Activated CD4-positive, alpha-beta T cell treated with anti-CD3 and anti-CD28 coated beads, Interleukin-2, Interleukin-4, amounts not matched to agents 100 ng/mL and 50 ng/mL, durations not matched to agents 16 hours and 8 hours (primary cell): Measurements from ENCODE around the gene HORMAD2.

Source experiments
- DNase-seq: peaks from one replicate; pipeline ENCODE4 v3.0.0-alpha.2; 2020; ENCODE audit warnings: low spot score

Gene HORMAD2

GRCh38 chr22:30161051-30161469 lies 80.8 kb downstream of the HORMAD2 start:
- DNase-seq: peak; percentile 77

DNA sequence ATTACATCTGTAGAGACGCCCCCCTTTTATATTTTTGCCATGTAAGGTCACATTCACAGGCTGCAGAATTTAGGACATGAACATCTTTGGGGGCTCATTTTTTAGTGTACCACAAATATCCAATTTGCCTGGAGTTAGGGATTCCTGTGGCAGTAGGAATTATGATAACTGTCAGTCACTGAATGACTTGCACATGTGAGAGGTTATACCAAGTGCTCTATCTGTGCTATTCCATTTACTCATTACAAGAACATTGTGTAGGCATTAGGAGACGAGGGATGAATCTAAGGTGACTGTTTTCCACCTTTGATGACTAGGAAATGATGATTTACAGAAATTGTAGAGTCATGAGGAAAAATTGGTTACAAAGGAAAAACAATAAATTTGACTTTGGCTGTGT lies 87.0 kb downstream of the HORMAD2 start:
- peak; percentile 78 for DNase-seq

- DNase-seq: peak; percentile 75
Measured at GRCh38 chr22:30167734-30168133, 87.5 kb downstream of the HORMAD2 start.

DNA sequence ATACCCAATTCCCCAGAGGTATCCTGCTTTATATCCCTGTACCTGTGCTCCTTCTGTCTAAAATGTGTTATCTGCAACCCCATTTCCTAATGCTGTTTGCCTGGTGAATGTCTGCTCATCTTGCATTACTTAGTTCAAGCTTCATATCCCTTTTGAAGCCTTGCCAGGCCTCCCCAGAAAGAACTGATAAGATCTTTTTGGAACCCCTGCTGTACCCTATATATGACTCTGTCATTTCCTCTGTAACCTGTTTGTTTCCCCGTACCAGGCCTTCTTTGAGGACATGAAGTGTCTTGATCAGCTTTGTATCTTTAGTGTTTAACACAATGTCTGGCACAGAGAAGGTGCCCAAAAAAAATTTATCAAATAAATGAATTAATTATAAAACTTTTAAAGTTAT lies 88.7 kb downstream of the HORMAD2 start:
- DNase-seq: peak; percentile 79

GRCh38 chr22:30170129-30170528 lies 89.9 kb downstream of the HORMAD2 start:
- DNase-seq: no peak

DNA sequence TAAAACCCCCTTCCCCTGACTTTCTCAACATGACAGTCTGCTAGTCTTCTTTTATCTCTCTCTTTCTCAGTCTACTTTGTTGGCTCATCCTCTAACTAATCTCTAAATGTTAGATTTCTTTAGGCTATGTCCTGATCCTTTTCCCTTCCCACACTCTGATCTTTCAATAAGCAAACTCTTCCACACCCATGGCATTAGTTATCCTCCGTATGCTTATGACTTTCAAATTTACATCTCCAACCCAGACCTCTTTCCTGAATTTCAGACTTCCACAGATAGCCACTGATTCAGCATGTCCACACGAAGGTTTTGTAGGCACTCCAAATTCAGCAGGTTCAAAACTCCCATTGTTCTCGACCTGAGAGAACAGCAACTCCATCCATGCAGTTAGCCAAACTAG lies 90.7 kb downstream of the HORMAD2 start:
- no peak for DNase-seq

DNA sequence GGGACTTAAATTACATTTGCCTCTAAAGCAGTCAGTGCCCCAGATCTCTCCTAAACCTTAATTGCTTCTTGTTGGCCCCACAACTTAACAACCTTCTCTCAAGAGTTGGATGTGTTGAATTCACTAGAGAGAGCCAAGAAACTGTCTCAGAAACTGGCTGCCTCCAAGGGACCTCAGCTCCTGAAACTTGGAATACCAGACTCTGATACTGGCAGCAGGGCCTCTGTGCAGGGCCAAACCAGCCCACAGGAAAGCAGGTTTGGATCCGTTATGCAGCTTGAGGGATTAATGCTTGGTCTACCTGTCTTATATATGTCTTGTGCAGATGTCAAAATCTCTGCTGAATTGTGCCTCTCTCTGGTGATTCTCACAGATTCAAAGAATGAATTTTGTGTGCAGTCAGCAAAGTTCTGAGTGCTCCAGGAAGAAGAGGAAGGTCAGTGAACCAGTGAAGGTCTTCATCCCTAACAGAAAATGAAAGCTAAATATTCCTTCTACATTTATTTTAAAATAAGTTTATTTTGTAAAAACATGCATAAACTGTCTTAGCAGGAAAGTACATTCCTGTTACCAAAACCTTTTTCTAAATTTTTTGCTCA lies 95.5 kb downstream of the HORMAD2 start:
- DNase-seq: no peak

GRCh38 chr22:30176431-30176830 lies 96.2 kb downstream of the HORMAD2 start:
- DNase-seq: no peak

DNA sequence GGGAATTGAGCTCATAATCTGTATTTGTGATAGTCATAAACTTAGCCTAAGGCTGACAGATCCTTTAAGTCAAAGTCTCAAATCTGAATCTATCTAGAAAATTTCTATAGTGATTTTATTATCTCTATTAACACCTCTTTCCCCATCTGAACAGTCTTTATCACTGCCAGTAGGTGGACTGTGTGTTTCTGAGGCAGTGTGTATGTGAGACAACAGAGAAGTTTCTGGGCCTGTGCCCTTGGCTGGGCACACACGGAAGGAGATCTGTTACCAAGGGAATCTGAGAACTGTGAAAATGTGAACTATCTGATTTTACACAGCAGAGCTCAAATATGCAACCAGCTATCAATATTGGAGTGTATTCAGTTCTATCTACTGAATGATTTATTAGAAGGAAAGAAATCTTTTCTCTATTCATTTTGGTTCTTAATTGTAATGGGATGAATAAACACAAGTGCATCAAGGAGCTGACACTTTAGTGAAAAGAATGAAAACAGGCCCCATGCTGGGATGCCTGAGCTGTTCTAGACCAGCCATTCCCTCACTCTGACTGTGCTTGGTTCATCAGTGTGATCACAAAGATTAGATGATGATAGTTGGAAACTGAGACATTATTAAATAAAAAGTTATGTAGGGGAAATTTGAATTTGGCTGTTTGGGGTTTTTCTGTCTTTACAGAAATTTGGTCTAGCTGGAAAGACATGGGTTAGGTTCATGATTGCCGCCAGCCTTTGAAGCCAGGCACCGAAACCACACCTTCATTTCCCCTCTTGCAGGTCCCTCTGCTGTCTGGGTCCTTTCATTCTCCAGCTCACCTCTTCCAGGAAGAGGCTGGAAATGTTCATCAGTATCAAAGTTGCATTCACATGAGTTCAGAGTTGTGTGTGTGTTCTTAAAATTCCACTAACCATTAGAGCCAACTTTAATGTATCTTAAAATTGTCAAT lies 98.2 kb downstream of the HORMAD2 start:
- DNase-seq: peak; percentile 78

DNA sequence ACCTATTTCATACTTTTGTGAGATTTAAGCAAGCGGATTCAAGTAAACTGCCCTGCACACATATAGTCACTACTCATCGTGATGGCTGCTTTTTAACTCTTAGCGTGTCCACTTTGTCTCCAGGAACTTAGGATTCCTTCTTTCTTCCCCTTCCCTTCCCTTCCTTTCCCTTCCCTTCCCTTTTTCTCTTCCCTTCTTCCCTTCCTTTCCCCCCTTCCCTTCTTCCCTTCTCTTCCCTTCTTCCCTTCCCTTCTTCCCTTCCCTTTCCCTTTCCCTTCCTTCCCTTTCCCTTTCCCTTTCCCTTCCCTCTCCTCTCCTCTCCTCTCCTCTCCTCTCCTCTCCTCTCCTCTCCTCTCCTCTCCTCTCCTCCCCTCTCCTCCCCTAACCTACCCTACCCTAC lies 100.4 kb downstream of the HORMAD2 start:
- no peak for DNase-seq

- DNase-seq: no peak
Measured at GRCh38 chr22:30181459-30182349, 101.4 kb downstream of the HORMAD2 start.

DNA sequence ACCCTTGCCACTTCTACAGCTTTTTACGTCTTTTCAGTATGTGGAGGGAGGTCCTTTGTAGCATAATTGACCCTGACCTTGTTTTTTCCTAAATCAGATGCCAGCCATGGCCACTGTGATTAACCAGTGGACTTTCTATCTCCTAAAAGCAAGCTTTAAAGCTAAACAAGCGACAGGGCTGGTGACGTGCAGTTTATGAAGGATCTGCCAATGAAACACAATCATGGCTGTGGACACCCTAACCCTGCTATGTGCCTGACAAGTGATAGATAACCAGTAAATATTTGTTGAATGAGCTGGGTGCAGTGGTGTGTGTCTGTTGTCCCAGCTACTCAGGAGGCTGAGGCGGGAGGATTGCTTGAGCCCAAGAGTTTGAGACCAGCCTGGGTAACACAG lies 102.1 kb downstream of the HORMAD2 start:
- no peak for DNase-seq

GRCh38 chr22:30182815-30183214 lies 102.6 kb downstream of the HORMAD2 start:
- no peak for DNase-seq

GRCh38 chr22:30183271-30183670 lies 103.0 kb downstream of the HORMAD2 start:
- DNase-seq: no peak

- DNase-seq: peak; percentile 87
Measured at GRCh38 chr22:30183861-30184278, 103.6 kb downstream of the HORMAD2 start.

- peak; percentile 81 for DNase-seq
Measured at GRCh38 chr22:30185129-30185528, 104.9 kb downstream of the HORMAD2 start.

- DNase-seq: no peak
Measured at GRCh38 chr22:30185549-30185948, 105.3 kb downstream of the HORMAD2 start.

GRCh38 chr22:30186041-30186440 lies 105.8 kb downstream of the HORMAD2 start:
- DNase-seq: no peak

DNA sequence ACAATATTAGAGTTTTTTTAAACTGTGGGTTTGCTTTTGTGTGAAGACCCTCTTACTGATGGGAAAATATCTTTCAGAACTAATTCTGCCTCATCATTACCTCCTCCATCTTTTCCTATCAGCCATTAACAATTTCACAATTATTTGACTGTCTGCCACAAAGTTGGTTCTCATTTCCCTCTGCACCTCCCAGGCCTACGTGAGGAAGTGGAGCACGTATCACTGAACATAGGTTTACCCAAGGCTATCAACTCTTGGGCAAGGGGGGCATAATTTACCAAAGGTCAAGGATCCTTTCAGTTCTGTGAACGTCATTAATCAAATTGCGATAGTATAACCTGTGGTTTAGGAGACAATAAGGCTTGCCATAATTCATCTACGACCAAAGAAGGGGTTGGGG lies 106.2 kb downstream of the HORMAD2 start:
- no peak for DNase-seq

DNA sequence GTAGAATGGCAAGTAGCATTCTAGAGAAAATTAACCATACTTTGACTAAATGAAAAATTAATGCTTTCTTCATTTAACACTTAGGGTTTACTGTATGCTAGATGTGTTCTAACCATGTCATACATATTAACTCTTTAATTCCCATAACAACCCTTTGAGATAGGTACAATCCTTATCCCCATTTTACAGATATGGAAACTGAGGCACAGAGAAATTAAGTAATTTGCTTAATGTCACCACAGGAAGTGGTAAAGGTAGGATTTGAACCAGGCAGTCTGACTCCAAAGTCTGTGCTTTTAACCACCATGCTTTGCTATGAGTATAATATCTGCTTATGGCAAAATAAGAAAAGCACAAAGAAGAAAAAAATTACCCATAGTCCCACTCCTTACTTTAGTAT lies 106.8 kb downstream of the HORMAD2 start:
- no peak for DNase-seq

- DNase-seq: no peak
Measured at GRCh38 chr22:30187529-30188407, 107.5 kb downstream of the HORMAD2 start.
